WTC11 (cell line): ENCODE measurements around the gene PLEKHH1. TPM values are rescaled to one million over a fixed set of nuclear protein-coding genes. Genes with fewer than 3 reads are reported as not detected.
A peak's percentile ranks its signal among the peaks of the same experiment; 100 is the strongest.

Experiments
- ATAC-seq: fragments of 200-7000 bp; cut with Tn5 transposase; 2 replicates; pipeline ENCODE4 v1.10.0; 2021; ENCODE audit warnings: mild to moderate bottlenecking, moderate library complexity
- CTCF ChIA-PET: fragments of 300-600 bp; sonication (Branson Sonifier 250); formaldehyde crosslinking; loops from one replicate; lab custom pipeline; 2021; ENCODE audit warnings: antibody characterized with exemption; lab: Charles Lee
- POLR2A ChIA-PET: fragments of 350-600 bp; sonication (Branson Sonifier 250); formaldehyde crosslinking; loops from one replicate; lab custom pipeline; 2021; ENCODE audit warnings: antibody characterized with exemption; lab: Charles Lee
- DNase-seq: peaks from one replicate; pipeline ENCODE4 v3.0.0; 2021; ENCODE audit warnings: low spot score
- H3K27ac Mint-ChIP-seq: 2 replicates; pipeline ENCODE4 v1.8.0; 2021; ENCODE audit warnings: mixed read lengths
- H3K27me3 Mint-ChIP-seq: 2 replicates; pipeline ENCODE4 v1.8.0; 2021; ENCODE audit warnings: low read depth, mild to moderate bottlenecking, moderate library complexity, mixed read lengths
- H3K36me3 Mint-ChIP-seq: 2 replicates; pipeline ENCODE4 v1.8.0; 2021; ENCODE audit warnings: mixed read lengths
- H3K4me1 Mint-ChIP-seq: 2 replicates; pipeline ENCODE4 v1.8.0; 2022; ENCODE audit warnings: mixed read lengths
- H3K4me3 Mint-ChIP-seq: 2 replicates; pipeline ENCODE4 v1.8.0; 2021; ENCODE audit warnings: mild to moderate bottlenecking, moderate library complexity, mixed read lengths
- H3K9me3 Mint-ChIP-seq: 2 replicates; pipeline ENCODE4 v1.8.0; 2021; ENCODE audit warnings: mixed read lengths
- AR ChIP-seq: fragments of 250-450 bp; sonication (Bioruptor Pico); IDR thresholded peaks from 2 replicates; pipeline ENCODE4 v1.9.0; 2021; ENCODE audit warnings: mild to moderate bottlenecking
- FOXK1 ChIP-seq: sonication (generic); formaldehyde crosslinking; IDR thresholded peaks from 2 replicates; pipeline ENCODE4 v1.8.0; 2022; ENCODE audit warnings: mild to moderate bottlenecking, moderate library complexity, missing genetic modification reagents
- GABPB1 ChIP-seq: sonication (generic); formaldehyde crosslinking; IDR thresholded peaks from 2 replicates; pipeline ENCODE4 v1.8.1; 2023; ENCODE audit warnings: mild to moderate bottlenecking, missing genetic modification reagents
- IRF1 ChIP-seq: sonication (generic); formaldehyde crosslinking; IDR thresholded peaks from 2 replicates; pipeline ENCODE4 v1.8.0; 2023; ENCODE audit warnings: missing genetic modification reagents
- IRF2 ChIP-seq: sonication (generic); formaldehyde crosslinking; IDR thresholded peaks from 2 replicates; pipeline ENCODE4 v1.8.0; 2022; ENCODE audit warnings: low read depth, missing genetic modification reagents, borderline replicate concordance
- MLX ChIP-seq: sonication (generic); formaldehyde crosslinking; IDR thresholded peaks from 2 replicates; pipeline ENCODE4 v1.8.1; 2023; ENCODE audit warnings: mild to moderate bottlenecking, missing genetic modification reagents, moderate library complexity
- SOX15 ChIP-seq: fragments of 250-450 bp; sonication (Bioruptor Pico); IDR thresholded peaks from 2 replicates; pipeline ENCODE4 v1.9.0; 2021; ENCODE audit warnings: mild to moderate bottlenecking
- ZBTB43 ChIP-seq: sonication (generic); formaldehyde crosslinking; IDR thresholded peaks from 2 replicates; pipeline ENCODE4 v1.8.1; 2023; ENCODE audit warnings: mild to moderate bottlenecking, missing genetic modification reagents
- ZNF138 ChIP-seq: sonication (generic); formaldehyde crosslinking; conservative IDR thresholded peaks from 2 replicates; pipeline ENCODE4 v1.8.1; 2022; ENCODE audit warnings: mild to moderate bottlenecking, moderate library complexity, missing genetic modification reagents
- ZNF317 ChIP-seq: sonication (generic); formaldehyde crosslinking; IDR thresholded peaks from 2 replicates; pipeline ENCODE4 v1.8.1; 2023; ENCODE audit warnings: low read depth, mild to moderate bottlenecking, moderate library complexity, missing genetic modification reagents, borderline replicate concordance
- ZNF425 ChIP-seq: fragments of 250-450 bp; sonication (Bioruptor Pico); conservative IDR thresholded peaks from 2 replicates; pipeline ENCODE4 v1.9.0; 2021; ENCODE audit warnings: mild to moderate bottlenecking
- ZNF512 ChIP-seq: sonication (generic); formaldehyde crosslinking; IDR thresholded peaks from 2 replicates; pipeline ENCODE4 v1.8.1; 2022; ENCODE audit warnings: missing genetic modification reagents, borderline replicate concordance
- ZNF532 ChIP-seq: fragments of 250-450 bp; sonication (Bioruptor Pico); IDR thresholded peaks from 2 replicates; pipeline ENCODE4 v1.9.0; 2021; ENCODE audit warnings: mild to moderate bottlenecking, borderline replicate concordance
- total RNA-seq: library from RNA; stranded (reverse); gene quantifications from 3 replicates; pipeline ENCODE4 v1.2.3, GENCODE V29; 2021

Gene PLEKHH1
- total RNA-seq, 1 experiment from 2014 or later, result 48.3 TPM

- no peak for TF ChIP-seq ZNF532
- TF ChIP-seq ZNF138 (CRISPR knock-in tag), result no peak
- TF ChIP-seq MLX (CRISPR knock-in tag), result no peak
- TF ChIP-seq ZBTB43 (CRISPR knock-in tag), result no peak
- TF ChIP-seq FOXK1, result no peak
These were observed 16.4 kb upstream of the PLEKHH1 start (continued) for GRCh38 chr14:67516676-67517075.

GRCh38 chr14:67517083-67517482 lies 16.0 kb upstream of the PLEKHH1 start:
- H3K27ac Mint-ChIP-seq, result no peak overlapping the region
- ATAC-seq, result peak; percentile 58
- H3K27me3 Mint-ChIP-seq, result peaks cover 73% of the 10 kb centered on the region
- peaks cover 20% of the 10 kb centered on the region for H3K4me1 Mint-ChIP-seq
- POLR2A ChIA-PET, result interaction anchor here (0.6 kb wide), 1 partner anchor 54 kb away, joined by 3 read pairs; no protein-coding TSS in a partner anchor
- no peaks in the 10 kb centered on the region for H3K9me3 Mint-ChIP-seq
- H3K4me3 Mint-ChIP-seq, result no peak overlapping the region
- H3K36me3 Mint-ChIP-seq, result no peaks in the 10 kb centered on the region
- CTCF ChIA-PET, result interaction anchor here (0.6 to 8.5 kb wide), 14 partner anchors 9 to 187 kb away, joined by 3 to 83 read pairs (median 6); partner anchors contain the start of gene PIGH
- TF ChIP-seq GABPB1, result no peak
- TF ChIP-seq ZNF425 (CRISPR knock-in tag), result no peak
- no peak for TF ChIP-seq ZBTB43 (CRISPR knock-in tag)
- no peak for TF ChIP-seq ZNF317
- TF ChIP-seq SOX15 (CRISPR knock-in tag), result no peak
- no peak for TF ChIP-seq AR
- no peak for TF ChIP-seq ZNF512 (CRISPR knock-in tag)
- no peak for TF ChIP-seq ZNF138 (CRISPR knock-in tag)
- TF ChIP-seq IRF1 (CRISPR knock-in tag), result no peak
- TF ChIP-seq IRF2 (CRISPR knock-in tag), result no peak
- peak; percentile 54 for DNase-seq
